HEK293 (cell line): ENCODE measurements around the gene PKP4.

Experiments
- CTCF ChIA-PET: fragments of 350-600 bp; formaldehyde crosslinking; extraction: SDS; loops from one replicate; lab custom pipeline; 2021; ENCODE audit warnings: antibody characterized with exemption; lab: Yijun Ruan, JAX
- POLR2A ChIA-PET: fragments of 300-600 bp; formaldehyde crosslinking; extraction: SDS; loops from one replicate; lab custom pipeline; 2020; ENCODE audit warnings: antibody characterized with exemption, inconsistent platforms; lab: Yijun Ruan, JAX
- H3K27ac ChIP-seq: fragments of 200-500 bp; sonication (Bioruptor generic); 2 replicates; pipeline ENCODE4 v1.5.1; 2014; ENCODE audit warnings: low read depth, low read length, control low read depth, inconsistent platforms; ENCODE audit errors: extremely low read depth
- H3K36me3 ChIP-seq, 2 experiments: fragments of 200-500 bp in 1 of 2; sonication (Bioruptor generic) in 1 of 2; 1 replicate in 1 of 2; 2 replicates in 1 of 2; pipeline ENCODE4 v1.5.1; 2014 to 2017; ENCODE audit warnings: inconsistent platforms in 2 of 2, low read length in 2 of 2; ENCODE audit not compliant: control insufficient read depth in 2 of 2, insufficient read depth in 1 of 2
- H3K4me1 ChIP-seq: fragments of 200-500 bp; sonication (Bioruptor generic); 2 replicates; pipeline ENCODE4 v1.5.1; 2014; ENCODE audit warnings: mild to moderate bottlenecking, low read length, inconsistent platforms; ENCODE audit not compliant: control insufficient read depth, insufficient read depth
- H3K4me3 ChIP-seq: 2 replicates; pipeline ENCODE4 v1.5.1; 2011; ENCODE audit warnings: low read depth, mild to moderate bottlenecking, control low read depth, low read length, moderate library complexity
- H3K9me3 ChIP-seq: fragments of 200-500 bp; sonication (Bioruptor generic); 2 replicates; pipeline ENCODE4 v1.5.1; 2014; ENCODE audit warnings: low read depth, low read length, inconsistent platforms; ENCODE audit not compliant: control insufficient read depth, insufficient read depth
- GLI4 ChIP-seq: fragments of 450-650 bp; formaldehyde crosslinking; IDR thresholded peaks from 2 replicates; pipeline ENCODE4 v1.5.1; 2016; ENCODE audit warnings: missing biosample characterization, missing genetic modification characterization
- SP7 ChIP-seq: fragments of 450-650 bp; formaldehyde crosslinking; IDR thresholded peaks from 2 replicates; pipeline ENCODE4 v1.5.1; 2016; ENCODE audit warnings: missing biosample characterization, missing genetic modification characterization
- ZBTB20 ChIP-seq: fragments of 450-650 bp; formaldehyde crosslinking; IDR thresholded peaks from 2 replicates; pipeline ENCODE4 v1.5.1; 2016; ENCODE audit warnings: missing biosample characterization, missing genetic modification characterization
- ZNF19 ChIP-seq: fragments of 450-650 bp; formaldehyde crosslinking; IDR thresholded peaks from 2 replicates; pipeline ENCODE4; 2016; ENCODE audit warnings: missing biosample characterization, missing genetic modification characterization, low read depth
- ZNF24 ChIP-seq: fragments of 450-650 bp; formaldehyde crosslinking; IDR thresholded peaks from 2 replicates; pipeline ENCODE4 v1.5.1; 2016; ENCODE audit warnings: missing biosample characterization, missing genetic modification characterization
- ZNF366 ChIP-seq: fragments of 450-650 bp; formaldehyde crosslinking; conservative IDR thresholded peaks from 2 replicates; pipeline ENCODE4 v1.5.1; 2016; ENCODE audit warnings: missing biosample characterization, missing genetic modification characterization
- ZNF37A ChIP-seq: fragments of 450-650 bp; IDR thresholded peaks from 2 replicates; pipeline ENCODE4 v1.5.1; 2018; ENCODE audit warnings: missing biosample characterization, missing genetic modification characterization
- ZNF521 ChIP-seq: fragments of 450-650 bp; formaldehyde crosslinking; IDR thresholded peaks from 2 replicates; pipeline ENCODE4 v1.5.1; 2017; ENCODE audit warnings: missing biosample characterization, mild to moderate bottlenecking, missing genetic modification characterization
- ZNF596 ChIP-seq: fragments of 450-650 bp; IDR thresholded peaks from 2 replicates; pipeline ENCODE4 v1.5.0; 2018; ENCODE audit warnings: missing biosample characterization, mild to moderate bottlenecking, missing genetic modification characterization, moderate library complexity
- ZNF600 ChIP-seq: fragments of 450-650 bp; formaldehyde crosslinking; IDR thresholded peaks from 2 replicates; pipeline ENCODE4 v1.5.1; 2016; ENCODE audit warnings: missing biosample characterization, missing genetic modification characterization
- ZNF639 ChIP-seq: fragments of 450-650 bp; formaldehyde crosslinking; IDR thresholded peaks from 2 replicates; pipeline ENCODE4 v1.5.1; 2016; ENCODE audit warnings: missing biosample characterization, missing genetic modification characterization
- ZSCAN5A ChIP-seq: fragments of 450-650 bp; formaldehyde crosslinking; IDR thresholded peaks from 2 replicates; pipeline ENCODE4 v1.5.1; 2016; ENCODE audit warnings: missing biosample characterization, missing genetic modification characterization
- TF ChIP-seq, protein P1 (sequence below): fragments of 450-650 bp; formaldehyde crosslinking; IDR thresholded peaks from 2 replicates; pipeline ENCODE4 v1.5.1; 2017; ENCODE audit warnings: missing biosample characterization, missing genetic modification characterization
- TF ChIP-seq, protein P2 (sequence below): fragments of 450-650 bp; formaldehyde crosslinking; IDR thresholded peaks from 2 replicates; pipeline ENCODE4 v1.5.1; 2016; ENCODE audit warnings: missing biosample characterization, missing genetic modification characterization

The PKP4 gene

GRCh38 chr2:158486150-158486969 lies 29.6 kb downstream of the PKP4 start:
- no peak overlapping the region for H3K27ac ChIP-seq
- CTCF ChIA-PET = interaction anchor here (1.2 kb wide), 1 partner anchor 306 kb away, joined by 3 read pairs; no protein-coding TSS in a partner anchor
- no peaks in the 10 kb centered on the region for H3K9me3 ChIP-seq
- peaks cover 18% of the 10 kb centered on the region for H3K4me1 ChIP-seq
- TF ChIP-seq ZNF600 (tag by site-specific recombination) (peak; percentile 57), ZBTB20 (tag by site-specific recombination) (no peak), GLI4 (no peak), ZNF19 (tag by site-specific recombination) (no peak)
- TF ChIP-seq, protein P1, sequence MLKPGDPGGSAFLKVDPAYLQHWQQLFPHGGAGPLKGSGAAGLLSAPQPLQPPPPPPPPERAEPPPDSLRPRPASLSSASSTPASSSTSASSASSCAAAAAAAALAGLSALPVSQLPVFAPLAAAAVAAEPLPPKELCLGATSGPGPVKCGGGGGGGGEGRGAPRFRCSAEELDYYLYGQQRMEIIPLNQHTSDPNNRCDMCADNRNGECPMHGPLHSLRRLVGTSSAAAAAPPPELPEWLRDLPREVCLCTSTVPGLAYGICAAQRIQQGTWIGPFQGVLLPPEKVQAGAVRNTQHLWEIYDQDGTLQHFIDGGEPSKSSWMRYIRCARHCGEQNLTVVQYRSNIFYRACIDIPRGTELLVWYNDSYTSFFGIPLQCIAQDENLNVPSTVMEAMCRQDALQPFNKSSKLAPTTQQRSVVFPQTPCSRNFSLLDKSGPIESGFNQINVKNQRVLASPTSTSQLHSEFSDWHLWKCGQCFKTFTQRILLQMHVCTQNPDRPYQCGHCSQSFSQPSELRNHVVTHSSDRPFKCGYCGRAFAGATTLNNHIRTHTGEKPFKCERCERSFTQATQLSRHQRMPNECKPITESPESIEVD (tag by site-specific recombination) = peak; percentile 61
- H3K36me3 ChIP-seq = no peaks in the 10 kb centered on the region
- no peak overlapping the region for H3K4me3 ChIP-seq
- POLR2A ChIA-PET = no interaction called here

DNA sequence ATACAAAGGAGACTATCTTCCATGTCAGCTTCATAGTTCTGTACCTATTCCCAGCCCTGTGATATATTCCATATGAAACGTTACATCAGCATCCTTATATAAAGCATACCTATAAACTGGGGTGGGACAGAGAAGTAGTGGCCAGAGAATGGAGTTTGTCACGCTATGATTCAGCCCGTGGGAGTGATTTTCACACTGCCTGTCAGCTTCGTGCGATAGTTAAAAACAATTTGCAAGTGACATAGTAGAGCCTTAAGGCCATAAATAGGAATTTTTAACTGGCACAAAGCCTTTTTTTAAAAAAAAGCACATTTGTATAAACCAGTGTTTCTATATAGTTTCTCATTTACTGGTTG lies 30.2 kb downstream of the PKP4 start:
- Histone ChIP-seq H3K4me1 (peaks cover 18% of the 10 kb centered on the region), H3K36me3 (no peaks in the 10 kb centered on the region), H3K27ac (no peak overlapping the region), H3K9me3 (no peaks in the 10 kb centered on the region), H3K4me3 (no peak overlapping the region)
- ChIA-PET POLR2A (no interaction called here), CTCF (interaction anchor here (1.2 kb wide), 1 partner anchor 307 kb away, joined by 3 read pairs; no protein-coding TSS in a partner anchor)
- TF ChIP-seq ZNF37A (no peak), ZSCAN5A (tag by site-specific recombination) (no peak), ZNF521 (no peak), ZNF639 (tag by site-specific recombination) (no peak), SP7 (0 out of 2 replicates have a peak, but pooled peaks have one; percentile 15)
- TF ChIP-seq, protein P2, sequence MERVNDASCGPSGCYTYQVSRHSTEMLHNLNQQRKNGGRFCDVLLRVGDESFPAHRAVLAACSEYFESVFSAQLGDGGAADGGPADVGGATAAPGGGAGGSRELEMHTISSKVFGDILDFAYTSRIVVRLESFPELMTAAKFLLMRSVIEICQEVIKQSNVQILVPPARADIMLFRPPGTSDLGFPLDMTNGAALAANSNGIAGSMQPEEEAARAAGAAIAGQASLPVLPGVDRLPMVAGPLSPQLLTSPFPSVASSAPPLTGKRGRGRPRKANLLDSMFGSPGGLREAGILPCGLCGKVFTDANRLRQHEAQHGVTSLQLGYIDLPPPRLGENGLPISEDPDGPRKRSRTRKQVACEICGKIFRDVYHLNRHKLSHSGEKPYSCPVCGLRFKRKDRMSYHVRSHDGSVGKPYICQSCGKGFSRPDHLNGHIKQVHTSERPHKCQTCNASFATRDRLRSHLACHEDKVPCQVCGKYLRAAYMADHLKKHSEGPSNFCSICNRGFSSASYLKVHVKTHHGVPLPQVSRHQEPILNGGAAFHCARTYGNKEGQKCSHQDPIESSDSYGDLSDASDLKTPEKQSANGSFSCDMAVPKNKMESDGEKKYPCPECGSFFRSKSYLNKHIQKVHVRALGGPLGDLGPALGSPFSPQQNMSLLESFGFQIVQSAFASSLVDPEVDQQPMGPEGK = no peak

DNA sequence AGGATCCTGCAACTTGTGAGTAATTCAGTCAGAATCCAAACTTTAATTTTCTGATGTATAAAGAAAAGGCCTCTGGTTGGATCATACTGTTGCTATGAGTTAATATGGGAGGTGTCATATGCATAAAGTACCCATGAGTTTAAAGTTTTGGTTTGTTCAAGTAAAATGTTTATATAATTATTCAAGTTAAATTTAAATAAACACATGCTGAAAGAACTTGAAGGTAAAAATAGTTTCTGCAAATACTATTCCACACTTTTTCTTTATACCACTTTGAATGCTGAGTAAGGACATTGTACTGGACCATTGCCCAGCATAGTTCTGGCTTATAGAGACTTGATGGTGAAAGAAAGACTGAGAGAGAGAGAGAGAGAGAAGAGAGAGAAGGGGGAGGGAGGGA lies 30.7 kb downstream of the PKP4 start:
- Histone ChIP-seq H3K36me3 (no peaks in the 10 kb centered on the region), H3K9me3 (no peaks in the 10 kb centered on the region), H3K4me1 (peaks cover 18% of the 10 kb centered on the region), H3K4me3 (no peak overlapping the region), H3K27ac (no peak overlapping the region)
- ChIA-PET POLR2A (no interaction called here), CTCF (interaction anchor here (1.2 to 1.4 kb wide), 2 partner anchors 18 to 307 kb away, joined by 3 to 4 read pairs; no protein-coding TSS in a partner anchor)
- TF ChIP-seq ZNF24 (no peak), ZNF366 (tag by site-specific recombination) (peak; percentile 46; the same call in 1 of the 2 replicates), ZNF596 (peak; percentile 71)
